Neuron (in vitro differentiated cells): ENCODE results near the gene PPP6R1.
A peak's percentile ranks its signal among the peaks of the same experiment; 100 is the strongest.

Experiments used
- H2AFZ ChIP-seq: one replicate; pipeline ENCODE4 v1.6.1; 2013; ENCODE audit warnings: low read depth, mild to moderate bottlenecking, inconsistent platforms, low read length, moderate library complexity
- H3K27me3 ChIP-seq: one replicate; pipeline ENCODE4 v1.6.1; 2013; ENCODE audit warnings: low read length; ENCODE audit not compliant: insufficient read depth
- H3K36me3 ChIP-seq: one replicate; pipeline ENCODE4 v1.6.1; 2013; ENCODE audit warnings: low read length; ENCODE audit not compliant: insufficient read depth
- H3K4me1 ChIP-seq: one replicate; pipeline ENCODE4 v1.6.1; 2013; ENCODE audit warnings: low read length; ENCODE audit not compliant: insufficient read depth
- H3K4me3 ChIP-seq: 2 replicates; pipeline ENCODE4 v1.5.1; 2013; ENCODE audit warnings: mild to moderate bottlenecking, low read length, moderate library complexity
- H3K9me3 ChIP-seq: one replicate; pipeline ENCODE4 v1.6.1; 2013; ENCODE audit warnings: low read length

The PPP6R1 gene

DNA sequence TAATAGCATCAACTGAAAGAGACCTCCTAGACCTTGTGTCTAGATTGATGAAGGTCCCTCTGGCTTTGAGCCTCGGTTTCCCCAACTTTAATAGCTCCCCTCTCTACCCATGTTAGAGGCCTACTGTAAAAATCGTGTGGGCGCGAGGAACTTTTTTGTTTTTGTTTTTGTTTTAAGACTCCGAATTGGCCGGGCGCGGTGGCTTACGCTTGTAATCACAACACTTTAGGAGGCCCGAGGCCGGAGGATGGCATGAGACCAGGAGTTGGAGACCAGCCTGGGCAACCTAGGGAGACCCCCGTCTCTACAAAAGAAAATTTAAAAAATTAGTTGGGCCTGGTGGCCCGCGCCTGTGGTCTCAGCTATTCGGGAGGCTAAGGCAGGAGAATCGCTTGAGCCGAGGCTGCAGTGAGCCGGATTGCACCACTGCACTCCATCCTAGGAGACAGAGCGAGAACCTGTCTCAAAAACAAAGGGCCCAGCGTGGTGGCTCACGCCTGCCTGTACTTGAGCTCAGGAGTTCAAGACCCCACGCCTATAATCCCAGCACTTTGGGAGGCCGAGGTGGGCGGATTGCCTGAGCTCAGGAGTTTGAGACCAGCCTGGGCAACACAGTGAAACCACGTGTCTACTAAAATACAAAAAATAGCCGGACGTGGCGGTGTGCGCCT is 858 bp upstream of the PPP6R1 start:
- Histone ChIP-seq H3K36me3 (peaks cover 5% of the 10 kb centered on the region), H3K9me3 (no peaks in the 10 kb centered on the region), H2AFZ (peak overlapping the region; percentile 53), H3K4me3 (peak overlapping the region; percentile 78), H3K27me3 (no peaks in the 10 kb centered on the region), H3K4me1 (peaks cover 24% of the 10 kb centered on the region)

DNA sequence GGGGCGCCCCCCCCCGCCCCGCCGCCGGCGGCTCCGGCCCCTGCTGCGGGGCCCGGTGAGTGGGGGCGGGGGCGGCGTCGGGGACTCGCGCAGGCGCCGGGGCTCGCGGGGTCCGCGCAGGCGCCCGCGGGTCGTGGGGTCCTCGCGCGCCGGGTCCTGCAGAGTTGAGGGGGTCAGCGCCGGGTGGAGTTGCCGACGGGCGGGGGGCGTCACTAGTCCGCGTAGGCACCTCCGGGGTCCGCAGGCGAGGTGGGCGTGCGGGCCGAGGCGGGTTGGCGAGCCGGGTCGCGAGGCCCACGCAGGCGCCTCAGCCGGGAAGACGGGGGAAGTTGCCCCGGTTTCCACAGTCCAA is 365 bp downstream of the PPP6R1 start:
- Histone ChIP-seq H3K27me3 (no peaks in the 10 kb centered on the region), H2AFZ (peak overlapping the region; percentile 53), H3K36me3 (peaks cover 5% of the 10 kb centered on the region), H3K4me3 (peak overlapping the region; percentile 78), H3K9me3 (no peaks in the 10 kb centered on the region), H3K4me1 (peaks cover 24% of the 10 kb centered on the region)

DNA sequence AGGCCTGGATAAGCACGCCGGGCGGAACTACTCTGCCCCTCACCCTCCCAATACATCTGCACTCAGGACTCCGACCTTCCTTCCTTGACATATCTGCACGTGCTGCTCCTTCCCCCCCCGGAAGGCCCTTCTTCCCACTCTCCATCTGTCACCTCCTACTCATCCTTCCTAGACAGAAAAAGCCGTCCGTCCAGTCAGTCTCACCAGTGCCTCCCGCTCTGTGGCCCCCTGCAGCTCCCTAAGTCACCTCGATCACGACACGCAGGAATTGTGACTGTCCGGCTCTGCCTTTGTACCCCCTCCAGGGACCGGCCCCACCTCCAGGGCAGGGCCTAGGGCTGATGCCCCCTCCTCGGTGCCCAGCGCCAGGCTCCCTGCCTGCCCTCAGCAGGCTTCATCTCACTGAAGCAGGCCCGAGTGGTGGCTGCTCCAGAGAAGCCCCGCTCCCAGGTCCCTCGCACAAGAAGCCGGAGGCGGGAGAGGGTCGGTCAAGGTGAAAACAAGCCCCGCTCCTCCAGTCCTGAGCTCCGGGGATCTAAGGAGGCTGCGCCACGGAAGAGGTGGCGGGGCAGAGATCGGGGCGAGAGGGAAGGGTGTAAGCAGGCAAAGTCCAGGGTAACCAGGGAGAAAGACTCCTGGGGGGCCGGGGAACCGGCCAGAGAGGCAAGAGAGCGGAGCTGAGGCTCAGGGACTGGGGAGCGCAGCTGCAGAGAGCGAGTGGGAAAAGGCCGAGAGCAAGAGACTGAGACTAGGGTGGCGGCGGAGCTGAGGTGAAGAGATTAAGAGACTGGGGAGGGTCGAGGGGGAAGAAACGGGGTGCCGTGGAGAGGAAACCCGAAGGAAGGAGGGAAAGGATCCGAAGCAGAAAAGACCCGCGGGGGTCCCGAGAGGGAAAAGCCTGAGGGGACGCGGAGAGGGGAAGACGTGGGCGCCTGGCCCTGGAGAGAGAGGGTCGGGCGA is 1.1 kb downstream of the PPP6R1 start:
- H3K36me3 ChIP-seq = peaks cover 5% of the 10 kb centered on the region
- no peak overlapping the region for H2AFZ ChIP-seq

DNA sequence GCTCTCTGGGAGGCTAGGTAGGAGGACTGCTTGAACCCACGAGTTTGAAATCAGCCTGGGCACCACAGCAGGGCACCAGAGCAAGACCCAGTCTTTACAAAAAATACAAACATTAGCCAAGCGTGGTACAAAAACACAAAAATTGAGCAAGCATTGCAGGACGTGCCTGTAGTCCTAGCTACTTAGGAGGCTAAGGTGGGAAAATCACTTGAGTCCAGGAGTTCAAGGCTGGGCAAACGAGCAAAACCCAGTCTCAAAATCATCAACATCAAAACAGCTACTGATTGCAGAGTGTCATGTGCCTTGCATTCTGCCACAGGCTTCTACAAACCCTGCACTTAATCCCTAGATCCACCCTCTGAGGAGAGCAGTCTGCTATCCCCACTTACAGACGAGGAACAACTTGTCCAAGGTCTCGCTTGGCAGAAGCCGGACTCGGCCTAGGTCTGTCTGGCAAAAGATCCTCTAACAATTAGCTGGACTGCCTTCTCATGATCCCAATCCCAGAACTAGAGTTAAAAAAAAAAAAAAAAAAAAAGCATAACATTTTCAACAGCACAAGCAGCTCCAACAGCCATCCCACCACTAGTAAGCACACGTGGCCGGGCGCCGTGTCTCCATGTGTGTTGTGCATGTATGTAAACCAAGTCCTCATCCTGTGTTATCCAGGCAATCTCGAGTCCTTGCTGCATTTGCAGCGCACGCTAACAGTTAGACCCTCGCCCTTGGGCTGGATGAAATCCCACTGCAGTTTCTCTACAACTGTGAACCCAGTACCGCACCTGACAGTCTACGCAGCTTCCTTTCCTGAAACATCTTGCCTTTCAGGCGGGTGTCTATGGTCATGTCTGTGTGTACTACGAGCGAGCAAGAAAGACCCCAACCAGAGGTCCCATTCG is 2.0 kb downstream of the PPP6R1 start:
- peaks cover 27% of the 10 kb centered on the region for H3K4me1 ChIP-seq
- H3K9me3 ChIP-seq = no peaks in the 10 kb centered on the region
- H3K27me3 ChIP-seq = no peaks in the 10 kb centered on the region
- peaks cover 5% of the 10 kb centered on the region for H3K36me3 ChIP-seq
- peak overlapping the region; percentile 78 for H3K4me3 ChIP-seq
- H2AFZ ChIP-seq = no peak overlapping the region

More for the DNA sequence above, 1.1 kb downstream of the PPP6R1 start:
- Histone ChIP-seq H3K27me3 (no peaks in the 10 kb centered on the region), H3K4me3 (peak overlapping the region; percentile 78), H3K4me1 (peaks cover 27% of the 10 kb centered on the region), H3K9me3 (no peaks in the 10 kb centered on the region)

DNA sequence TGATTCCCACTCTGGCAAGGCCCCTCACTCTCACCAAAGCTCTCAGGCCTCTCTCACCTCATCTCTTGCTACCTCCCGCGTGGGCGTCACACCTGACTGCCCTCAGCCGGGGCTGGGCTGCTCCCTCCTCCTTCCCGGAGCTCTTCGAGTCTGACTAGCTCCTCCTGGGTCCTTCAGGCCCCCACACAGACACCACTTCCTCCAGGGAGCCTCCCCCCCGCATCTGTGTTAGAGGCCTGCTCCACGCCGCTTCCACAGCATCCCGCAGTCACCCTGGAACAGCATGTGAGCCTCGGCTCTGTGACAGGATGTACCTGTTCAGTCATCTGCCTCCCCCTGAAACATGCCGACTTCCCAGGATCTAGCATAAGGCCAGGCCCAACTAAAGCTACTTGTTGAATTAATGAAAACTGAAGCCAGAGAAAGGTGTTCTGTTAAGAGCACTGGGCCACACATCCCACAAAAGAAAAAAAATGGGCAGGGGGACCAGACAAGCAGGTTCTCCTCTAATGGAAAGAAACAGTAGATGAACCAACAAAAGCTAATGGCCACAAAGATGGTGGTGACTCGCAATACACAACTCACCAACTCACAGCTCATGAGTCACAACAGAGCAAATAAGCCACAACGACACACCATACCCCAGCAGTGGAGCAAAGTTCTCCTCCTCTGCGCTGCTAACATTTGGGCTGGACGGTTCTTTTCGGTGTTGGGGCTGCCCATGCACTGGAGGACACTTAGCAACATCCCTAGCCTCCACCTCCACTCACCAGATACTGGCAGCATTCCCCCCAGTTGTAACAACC is 3.0 kb downstream of the PPP6R1 start:
- Histone ChIP-seq H3K27me3 (no peaks in the 10 kb centered on the region), H3K4me3 (no peak overlapping the region), H3K9me3 (no peaks in the 10 kb centered on the region), H3K36me3 (peaks cover 5% of the 10 kb centered on the region), H2AFZ (no peak overlapping the region), H3K4me1 (peaks cover 27% of the 10 kb centered on the region)

DNA sequence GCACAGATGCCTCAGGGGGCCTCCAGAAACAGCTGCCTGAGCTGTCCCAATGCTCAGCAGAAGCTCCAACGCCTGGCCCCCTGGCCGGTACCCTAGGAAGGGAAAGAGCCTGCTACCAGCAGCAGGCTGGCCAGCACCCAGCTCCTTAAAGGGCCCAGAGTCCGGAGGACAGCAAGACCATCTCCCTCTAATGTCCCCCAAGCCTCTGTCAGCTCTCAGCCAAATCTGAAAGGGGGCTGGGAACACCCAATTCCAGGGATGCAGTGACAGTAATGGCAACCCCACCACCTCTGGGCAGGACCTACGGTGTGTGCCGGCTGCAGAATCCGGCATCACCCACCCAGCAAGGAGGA is 4.2 kb downstream of the PPP6R1 start:
- no peaks in the 10 kb centered on the region for H3K27me3 ChIP-seq
- peaks cover 22% of the 10 kb centered on the region for H3K4me1 ChIP-seq
- no peak overlapping the region for H3K4me3 ChIP-seq
- H3K9me3 ChIP-seq = no peaks in the 10 kb centered on the region
- no peak overlapping the region for H2AFZ ChIP-seq
- H3K36me3 ChIP-seq = peaks cover 7% of the 10 kb centered on the region

DNA sequence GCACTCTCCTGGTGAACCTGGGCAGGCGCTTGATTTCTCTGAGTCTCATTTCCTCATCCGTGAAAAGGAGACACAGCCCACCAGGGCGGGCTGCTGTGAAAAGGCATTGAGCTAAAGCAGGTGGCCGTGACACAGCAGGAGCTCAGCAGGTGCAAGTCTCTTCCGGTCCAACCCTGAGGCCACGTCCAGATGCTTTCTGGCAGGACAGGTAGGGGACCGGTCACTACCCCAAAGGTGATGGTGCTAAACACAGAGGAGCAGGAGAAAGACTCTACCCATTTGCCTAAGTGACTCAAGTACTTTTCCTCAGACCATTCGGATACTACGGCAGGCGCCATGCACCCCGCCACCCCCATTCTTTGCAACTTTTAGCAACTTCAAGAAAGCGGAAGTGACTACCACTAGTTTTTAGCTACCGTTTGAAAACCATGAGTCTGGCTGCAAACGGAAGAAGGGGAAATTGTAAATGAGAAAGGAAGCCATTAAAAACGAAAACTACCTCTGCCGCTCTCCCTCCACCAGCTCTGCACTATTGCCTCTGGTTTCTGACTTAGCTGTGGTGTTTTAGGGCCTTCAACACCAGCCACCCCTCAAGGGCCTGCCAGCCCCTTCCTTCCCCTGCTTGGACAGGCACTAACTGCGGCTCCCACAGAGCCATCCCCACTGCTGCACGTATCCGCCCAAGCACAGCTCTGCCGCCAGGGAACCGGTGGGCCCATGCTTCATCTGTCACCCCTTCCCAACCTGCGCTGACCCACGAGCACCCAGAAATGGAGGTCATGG is 4.8 kb downstream of the PPP6R1 start:
- no peaks in the 10 kb centered on the region for H3K9me3 ChIP-seq
- no peak overlapping the region for H2AFZ ChIP-seq
- H3K4me3 ChIP-seq = no peak overlapping the region
- peaks cover 7% of the 10 kb centered on the region for H3K36me3 ChIP-seq
- H3K4me1 ChIP-seq = peaks cover 19% of the 10 kb centered on the region
- H3K27me3 ChIP-seq = no peaks in the 10 kb centered on the region

DNA sequence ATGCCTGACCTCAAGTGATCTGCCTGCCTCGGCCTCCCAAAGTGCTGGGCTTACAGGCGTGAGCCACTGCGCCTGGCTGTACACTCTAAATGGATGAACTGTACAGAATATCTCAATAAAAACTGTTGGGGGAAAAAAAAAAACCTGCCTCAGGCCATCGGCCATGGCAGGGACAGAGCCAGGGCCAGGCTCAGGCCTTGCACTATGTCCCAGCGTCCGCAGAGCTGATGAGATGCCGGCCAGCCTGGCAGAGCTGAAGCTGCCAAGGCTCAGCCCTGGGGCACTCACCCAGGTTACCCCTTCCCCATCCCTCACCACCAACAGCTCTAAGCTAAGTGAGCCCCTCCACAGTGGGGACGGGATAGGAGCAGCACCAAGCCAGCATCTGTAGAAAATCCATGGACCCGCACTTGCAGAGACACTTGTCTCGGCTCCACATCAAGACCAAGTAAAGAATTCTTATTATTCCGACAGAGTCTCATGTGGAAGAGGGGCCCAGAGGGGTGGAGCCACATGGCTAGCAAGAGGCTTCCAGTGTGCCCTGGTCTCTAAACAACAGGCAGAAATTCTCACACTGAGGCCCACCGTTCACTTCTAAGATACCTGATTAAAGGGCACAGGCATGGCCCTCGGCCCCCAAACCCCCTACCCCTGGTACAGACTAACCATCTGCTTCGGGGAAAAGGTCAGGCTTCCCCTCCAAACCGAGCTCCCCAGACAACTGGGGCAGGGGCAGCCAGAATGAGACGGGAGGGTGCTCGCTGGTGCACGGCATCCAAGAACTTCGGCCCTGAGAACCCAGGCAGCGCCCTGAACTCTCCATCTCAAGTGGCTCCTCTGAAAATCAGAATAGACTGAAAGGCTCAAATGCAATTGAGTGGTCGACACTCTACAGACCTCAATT is 5.8 kb downstream of the PPP6R1 start:
- Histone ChIP-seq H2AFZ (no peak overlapping the region), H3K4me3 (no peak overlapping the region), H3K4me1 (peaks cover 28% of the 10 kb centered on the region), H3K36me3 (peaks cover 7% of the 10 kb centered on the region), H3K9me3 (no peaks in the 10 kb centered on the region), H3K27me3 (no peaks in the 10 kb centered on the region)

DNA sequence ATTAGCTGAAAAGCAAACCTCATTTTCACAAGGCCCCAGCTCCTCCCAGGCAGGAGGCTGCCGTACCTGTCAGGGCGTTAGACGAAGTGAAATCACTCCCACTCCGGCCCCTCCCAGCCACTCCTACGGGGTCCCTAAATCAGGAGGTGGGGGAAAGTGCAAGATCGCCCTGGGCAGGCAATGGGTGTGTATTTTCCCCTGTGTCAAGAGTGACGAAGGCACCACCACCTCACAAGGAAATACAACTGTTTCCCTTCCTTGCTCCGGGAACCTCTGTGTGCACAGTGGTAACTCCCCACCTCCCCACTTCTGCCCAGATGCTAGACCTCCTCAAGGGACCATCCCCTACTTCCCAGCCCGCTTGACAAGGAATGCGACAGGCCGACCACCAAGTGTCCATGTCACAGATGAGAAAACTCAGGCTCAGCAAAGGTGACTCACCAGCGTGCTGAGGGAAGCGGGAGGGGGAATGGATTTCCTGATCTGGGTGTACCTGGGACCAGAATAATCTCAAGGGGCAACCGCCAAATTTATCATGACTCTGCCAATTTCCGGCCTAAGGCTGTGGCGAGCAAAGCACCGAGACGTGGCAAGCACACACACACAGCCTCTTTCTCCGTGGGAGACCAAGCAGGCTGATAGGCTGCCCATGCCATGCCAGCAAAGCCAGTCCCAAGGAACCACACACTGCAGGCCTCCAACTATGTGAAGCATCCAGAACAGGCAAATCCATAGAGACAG is 7.3 kb downstream of the PPP6R1 start:
- H2AFZ ChIP-seq = no peak overlapping the region
- H3K36me3 ChIP-seq = peaks cover 9% of the 10 kb centered on the region
- no peak overlapping the region for H3K4me3 ChIP-seq
- H3K9me3 ChIP-seq = no peaks in the 10 kb centered on the region
- H3K4me1 ChIP-seq = peaks cover 18% of the 10 kb centered on the region
- H3K27me3 ChIP-seq = no peaks in the 10 kb centered on the region

DNA sequence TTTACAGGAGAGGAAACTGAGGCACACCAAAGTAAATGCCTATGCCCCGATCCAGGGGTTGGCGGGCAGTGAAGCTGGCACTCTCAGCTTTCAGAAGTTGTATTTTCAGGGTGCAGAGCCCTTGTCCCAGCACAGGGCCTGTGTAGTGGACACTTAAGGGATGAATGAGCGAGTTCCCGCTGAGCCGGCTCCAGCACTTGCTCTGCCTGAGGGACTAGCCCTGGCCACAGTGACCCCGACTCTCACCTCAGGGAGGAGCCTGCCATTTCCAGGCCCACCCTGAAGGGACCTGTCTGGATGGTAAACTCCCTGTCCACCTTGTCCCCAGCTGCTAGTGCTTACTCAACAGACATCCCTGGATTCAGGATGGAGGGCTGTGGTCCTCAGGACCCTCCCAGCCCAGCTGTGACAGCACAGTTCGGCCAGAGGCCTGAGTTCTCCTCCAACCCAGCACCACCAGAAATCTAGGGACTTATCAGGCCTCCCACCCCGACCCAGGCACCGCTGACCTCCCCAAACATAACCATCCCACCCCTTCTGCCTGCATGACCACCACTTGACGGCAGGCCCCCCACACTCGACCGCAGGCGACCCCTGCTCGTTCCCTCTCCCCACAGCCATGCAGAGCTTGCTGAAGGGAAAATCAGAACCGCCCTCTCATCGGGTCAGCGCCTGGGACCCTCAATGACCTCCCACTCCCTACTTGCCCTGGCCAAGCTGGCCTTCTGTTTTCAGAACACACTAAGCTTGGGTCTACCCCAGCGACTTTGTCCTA is 8.4 kb downstream of the PPP6R1 start:
- H3K27me3 ChIP-seq = no peaks in the 10 kb centered on the region
- no peaks in the 10 kb centered on the region for H3K9me3 ChIP-seq
- peaks cover 15% of the 10 kb centered on the region for H3K4me1 ChIP-seq
- H2AFZ ChIP-seq = no peak overlapping the region
- H3K36me3 ChIP-seq = peaks cover 12% of the 10 kb centered on the region
- H3K4me3 ChIP-seq = no peak overlapping the region
